ENCODE measurements around the gene RB1.

RB1 gene

GRCh38 chr13:48303359-48304142 lies at the start of gene RB1:
Gene RB1 (plus strand): TSS chr13:48303751. CDS start chr13:48303913, 162 bp downstream.
- peak; percentile 82 to 86 (median 83) for DNase-seq (ENCODE audit: low read depth in 3 of 3)

- no peak for DNase-seq (ENCODE audit: low read depth in 3 of 3)
Measured at GRCh38 chr13:48253849-48254248, 49.7 kb upstream of the RB1 start.

GRCh38 chr13:48255090-48255489 lies 48.5 kb upstream of the RB1 start:
- DNase-seq (ENCODE audit: low read depth in 3 of 3) = no peak

GRCh38 chr13:48255954-48256353 lies 47.6 kb upstream of the RB1 start:
- no peak for DNase-seq (ENCODE audit: low read depth in 3 of 3)

- DNase-seq (ENCODE audit: low read depth in 3 of 3) = no peak
Measured at GRCh38 chr13:48258002-48258401, 45.5 kb upstream of the RB1 start.

GRCh38 chr13:48258430-48258829 lies 45.1 kb upstream of the RB1 start:
- no peak for DNase-seq (ENCODE audit: low read depth in 3 of 3)

GRCh38 chr13:48260970-48261369 lies 42.6 kb upstream of the RB1 start:
- DNase-seq (ENCODE audit: low read depth in 3 of 3) = no peak

GRCh38 chr13:48263196-48263595 lies 40.4 kb upstream of the RB1 start:
- no peak for DNase-seq (ENCODE audit: low read depth in 3 of 3)

GRCh38 chr13:48264058-48264457 lies 39.5 kb upstream of the RB1 start:
- DNase-seq (ENCODE audit: low read depth in 3 of 3) = no peak

- peak in 2 of 3 donors; percentile 6 to 10 for DNase-seq (ENCODE audit: low read depth in 3 of 3)
Measured at GRCh38 chr13:48265217-48265815, 38.2 kb upstream of the RB1 start.

GRCh38 chr13:48266150-48266549 lies 37.4 kb upstream of the RB1 start:
- DNase-seq (ENCODE audit: low read depth in 3 of 3) = no peak

- no peak for DNase-seq (ENCODE audit: low read depth in 3 of 3)
Measured at GRCh38 chr13:48266701-48267639, 36.6 kb upstream of the RB1 start.

GRCh38 chr13:48268019-48268418 lies 35.5 kb upstream of the RB1 start:
- DNase-seq (ENCODE audit: low read depth in 3 of 3) = no peak

- DNase-seq (ENCODE audit: low read depth in 3 of 3) = no peak
Measured at GRCh38 chr13:48273346-48273745, 30.2 kb upstream of the RB1 start.

GRCh38 chr13:48275507-48275906 lies 28.0 kb upstream of the RB1 start:
- no peak for DNase-seq (ENCODE audit: low read depth in 3 of 3)

- no peak for DNase-seq (ENCODE audit: low read depth in 3 of 3)
Measured at GRCh38 chr13:48278806-48279205, 24.7 kb upstream of the RB1 start.

GRCh38 chr13:48281556-48281955 lies 22.0 kb upstream of the RB1 start:
- DNase-seq (ENCODE audit: low read depth in 3 of 3) = no peak

- no peak for DNase-seq (ENCODE audit: low read depth in 3 of 3)
Measured at GRCh38 chr13:48291730-48292129, 11.8 kb upstream of the RB1 start.

- DNase-seq (ENCODE audit: low read depth in 3 of 3) = no peak
Measured at GRCh38 chr13:48292650-48293049, 10.9 kb upstream of the RB1 start.

- DNase-seq (ENCODE audit: low read depth in 3 of 3) = no peak
Measured at GRCh38 chr13:48294653-48295052, 8.9 kb upstream of the RB1 start.

- DNase-seq (ENCODE audit: low read depth in 3 of 3) = no peak
Measured at GRCh38 chr13:48295271-48295670, 8.3 kb upstream of the RB1 start.

- DNase-seq (ENCODE audit: low read depth in 3 of 3) = no peak
Measured at GRCh38 chr13:48296528-48296927, 7.0 kb upstream of the RB1 start.

Data from stimulated activated CD4-positive, alpha-beta T cell treated with anti-CD3 and anti-CD28 coated beads, TNF-alpha, amount 100 ng/mL, for 48 hours (primary cell).